ENCODE measurements around the gene EPHA6.
"Not testable (repeated sequence)": the region's sequence is repeated elsewhere in the genome, so short reads cannot be mapped to it uniquely, and the experiment has no call there.

The EPHA6 gene

GRCh38 chr3:97430601-97431000, 616.2 kb downstream of the EPHA6 start:
- H3K4me3 ChIP-seq (replicated peaks; ENCODE audit: low read depth, low read length): no peak overlapping the region
- no peak for TF ChIP-seq CTCF (IDR thresholded peaks at IDR 0.05; ENCODE audit: low read length, missing control alignments)
- no peak for DNase-seq (ENCODE audit: low read depth)

DNA sequence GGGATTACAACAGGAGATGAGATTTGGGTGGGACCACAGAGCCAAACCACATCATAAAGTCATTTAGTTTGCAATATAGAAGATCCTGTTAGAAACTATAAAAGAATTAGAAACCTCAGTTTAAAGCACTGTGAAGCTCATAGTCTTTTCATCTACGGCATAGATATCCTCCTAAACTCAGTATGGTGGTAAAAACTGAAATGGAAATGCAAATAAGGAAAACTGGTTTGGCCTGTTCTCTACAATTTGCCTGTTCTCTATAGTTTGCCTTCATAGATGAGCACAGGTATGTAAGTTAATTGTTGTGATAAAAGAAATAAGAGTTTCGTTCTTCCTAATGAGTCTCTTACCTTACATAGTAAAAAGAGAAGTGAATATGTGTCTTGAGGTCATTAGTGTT, 618.5 kb downstream of the EPHA6 start:
- no peak for TF ChIP-seq CTCF (IDR thresholded peaks at IDR 0.05; ENCODE audit: low read length, missing control alignments)
- DNase-seq (ENCODE audit: low read depth): no peak
- H3K4me3 ChIP-seq (replicated peaks; ENCODE audit: low read depth, low read length): no peak overlapping the region

- DNase-seq (ENCODE audit: low read depth): no peak
- H3K4me3 ChIP-seq (replicated peaks; ENCODE audit: low read depth, low read length): no peak overlapping the region
- TF ChIP-seq CTCF (IDR thresholded peaks at IDR 0.05; ENCODE audit: low read length, missing control alignments): no peak
Measured at GRCh38 chr3:97438131-97438530, 623.7 kb downstream of the EPHA6 start.

GRCh38 chr3:97439373-97439772, 625.0 kb downstream of the EPHA6 start:
- no peak overlapping the region for H3K4me3 ChIP-seq (replicated peaks; ENCODE audit: low read depth, low read length)
- no peak for TF ChIP-seq CTCF (IDR thresholded peaks at IDR 0.05; ENCODE audit: low read length, missing control alignments)
- DNase-seq (ENCODE audit: low read depth): no peak

DNA sequence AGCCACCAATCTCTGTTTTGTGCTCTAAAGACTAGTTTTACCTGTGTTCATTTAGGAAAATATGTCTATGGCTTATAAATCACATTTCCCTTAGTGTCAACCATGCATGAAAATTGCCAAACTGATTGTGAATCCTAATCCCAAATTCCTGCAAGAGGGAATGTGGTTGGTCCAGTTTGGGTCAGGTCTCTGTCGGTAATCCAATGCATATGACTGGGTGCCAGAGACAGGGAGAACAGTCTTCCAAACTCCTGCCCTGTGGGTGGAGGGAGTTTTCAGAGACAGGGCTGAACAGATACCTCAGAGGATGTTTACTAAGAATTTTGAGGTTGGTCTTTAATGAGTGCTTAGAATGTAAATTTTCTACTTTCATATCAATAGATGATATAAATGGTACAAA, 649.6 kb downstream of the EPHA6 start:
- no peak for TF ChIP-seq CTCF (IDR thresholded peaks at IDR 0.05; ENCODE audit: low read length, missing control alignments)
- no peak overlapping the region for H3K4me3 ChIP-seq (replicated peaks; ENCODE audit: low read depth, low read length)
- no peak for DNase-seq (ENCODE audit: low read depth)

GRCh38 chr3:97470481-97470880, 656.1 kb downstream of the EPHA6 start:
- no peak for DNase-seq (ENCODE audit: low read depth)
- no peak for TF ChIP-seq CTCF (IDR thresholded peaks at IDR 0.05; ENCODE audit: low read length, missing control alignments)
- no peak overlapping the region for H3K4me3 ChIP-seq (replicated peaks; ENCODE audit: low read depth, low read length)

- TF ChIP-seq CTCF (IDR thresholded peaks at IDR 0.05; ENCODE audit: low read length, missing control alignments): no peak
Measured at GRCh38 chr3:97479740-97480139, 665.3 kb downstream of the EPHA6 start.

GRCh38 chr3:97480696-97481289, 666.4 kb downstream of the EPHA6 start:
- H3K4me3 ChIP-seq (replicated peaks; ENCODE audit: low read depth, low read length); DNase-seq (ENCODE audit: low read depth): not testable (repeated sequence)

More at GRCh38 chr3:97479740-97480139, 665.3 kb downstream of the EPHA6 start:
- DNase-seq (ENCODE audit: low read depth): no peak
- no peak overlapping the region for H3K4me3 ChIP-seq (replicated peaks; ENCODE audit: low read depth, low read length)

Data from fibroblast of pulmonary artery (primary cell).